OCI-LY7 (cell line): ENCODE measurements around the gene FBXO27.
"Not testable (repeated sequence)": the region's sequence is repeated elsewhere in the genome, so short reads cannot be mapped to it uniquely, and the experiment has no call there.

ENCODE experiments used
- CTCF ChIP-seq: fragments of 200-600 bp; sonication (generic); conservative IDR thresholded peaks from 2 replicates; pipeline ENCODE4 v1.5.1; 2014; ENCODE audit warnings: mild to moderate bottlenecking, antibody characterized with exemption, low read length, moderate library complexity, mixed read lengths
- EZH2phosphoT487 ChIP-seq: fragments of 200-600 bp; sonication (generic); IDR thresholded peaks from 2 replicates; pipeline ENCODE4 v1.6.1; 2018; ENCODE audit warnings: low read depth, borderline replicate concordance, mild to moderate bottlenecking, mixed run types, antibody characterized with exemption, low read length, moderate library complexity, mixed read lengths

DNA sequence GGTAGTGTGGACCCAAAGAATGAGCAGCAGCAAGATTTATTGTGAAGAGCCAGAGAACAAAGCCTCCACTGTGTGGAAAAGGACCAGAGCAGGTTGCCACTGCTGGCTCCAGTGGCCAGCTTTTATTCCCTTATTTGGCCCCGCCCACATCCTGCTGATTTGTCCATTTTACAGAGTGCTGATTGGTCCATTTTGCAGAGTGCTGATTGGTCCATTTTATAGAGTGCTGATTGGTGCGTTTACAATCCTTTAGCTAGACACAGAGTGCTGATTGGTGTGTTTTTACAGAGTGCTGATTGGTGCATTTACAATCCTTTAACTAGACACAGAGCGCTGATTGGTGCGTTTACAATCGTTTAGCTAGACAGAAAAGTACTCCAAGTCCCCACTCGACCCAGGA lies 35.9 kb upstream of the FBXO27 start:
- TF ChIP-seq CTCF, EZH2phosphoT487: not testable (repeated sequence)
